Astrocyte of the spinal cord (primary cell): ENCODE measurements around the gene KLF15.

ENCODE experiments used
- DNase-seq: peaks from one replicate; pipeline ENCODE4 v3.0.0; 2011; ENCODE audit warnings: low read depth, low spot score
- H3K4me3 ChIP-seq: 2 replicates; pipeline ENCODE4 v1.5.1; 2011; ENCODE audit warnings: low read depth, mild to moderate bottlenecking, low read length, moderate library complexity
- in situ Hi-C: cut with HindIII; loops from 2 replicates; pipeline ENCODE4 v1.10.0; 2017; ENCODE audit warnings: low sequenced_read_pairs
- TF ChIP-seq, protein P1 (sequence below): IDR thresholded peaks from 2 replicates; pipeline ENCODE4 v1.5.1; 2012; ENCODE audit warnings: low read depth, mild to moderate bottlenecking, low read length, inconsistent platforms

The KLF15 gene

GRCh38 chr3:126306397-126306796, 50.8 kb downstream of the KLF15 start:
- in situ Hi-C loops: no loop called here
- TF ChIP-seq, protein P1, sequence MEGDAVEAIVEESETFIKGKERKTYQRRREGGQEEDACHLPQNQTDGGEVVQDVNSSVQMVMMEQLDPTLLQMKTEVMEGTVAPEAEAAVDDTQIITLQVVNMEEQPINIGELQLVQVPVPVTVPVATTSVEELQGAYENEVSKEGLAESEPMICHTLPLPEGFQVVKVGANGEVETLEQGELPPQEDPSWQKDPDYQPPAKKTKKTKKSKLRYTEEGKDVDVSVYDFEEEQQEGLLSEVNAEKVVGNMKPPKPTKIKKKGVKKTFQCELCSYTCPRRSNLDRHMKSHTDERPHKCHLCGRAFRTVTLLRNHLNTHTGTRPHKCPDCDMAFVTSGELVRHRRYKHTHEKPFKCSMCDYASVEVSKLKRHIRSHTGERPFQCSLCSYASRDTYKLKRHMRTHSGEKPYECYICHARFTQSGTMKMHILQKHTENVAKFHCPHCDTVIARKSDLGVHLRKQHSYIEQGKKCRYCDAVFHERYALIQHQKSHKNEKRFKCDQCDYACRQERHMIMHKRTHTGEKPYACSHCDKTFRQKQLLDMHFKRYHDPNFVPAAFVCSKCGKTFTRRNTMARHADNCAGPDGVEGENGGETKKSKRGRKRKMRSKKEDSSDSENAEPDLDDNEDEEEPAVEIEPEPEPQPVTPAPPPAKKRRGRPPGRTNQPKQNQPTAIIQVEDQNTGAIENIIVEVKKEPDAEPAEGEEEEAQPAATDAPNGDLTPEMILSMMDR: no peak
- DNase-seq: no peak
- H3K4me3 ChIP-seq: no peak overlapping the region

DNA sequence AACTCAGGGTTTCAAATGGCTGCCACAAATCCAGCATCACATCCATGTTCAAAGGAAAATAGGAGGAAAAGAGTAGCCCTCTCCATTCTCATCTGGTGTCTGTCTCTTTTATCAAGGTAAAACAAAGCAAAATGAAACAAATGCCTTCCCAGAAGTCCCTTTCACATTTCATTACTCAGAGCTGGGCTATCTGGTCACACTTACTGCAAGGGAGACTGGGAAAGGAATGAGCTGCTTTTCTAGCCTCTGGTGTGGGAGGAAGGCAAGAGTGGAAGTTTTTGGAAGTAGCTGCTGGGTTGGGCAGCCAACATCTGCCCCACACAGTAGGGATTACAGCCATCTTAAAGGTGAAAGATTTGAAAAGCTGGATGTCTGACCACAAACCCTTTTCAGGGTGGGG, 51.8 kb downstream of the KLF15 start:
- DNase-seq: no peak
- no peak overlapping the region for H3K4me3 ChIP-seq
- in situ Hi-C loops: no loop called here
- TF ChIP-seq, protein P1: no peak

DNA sequence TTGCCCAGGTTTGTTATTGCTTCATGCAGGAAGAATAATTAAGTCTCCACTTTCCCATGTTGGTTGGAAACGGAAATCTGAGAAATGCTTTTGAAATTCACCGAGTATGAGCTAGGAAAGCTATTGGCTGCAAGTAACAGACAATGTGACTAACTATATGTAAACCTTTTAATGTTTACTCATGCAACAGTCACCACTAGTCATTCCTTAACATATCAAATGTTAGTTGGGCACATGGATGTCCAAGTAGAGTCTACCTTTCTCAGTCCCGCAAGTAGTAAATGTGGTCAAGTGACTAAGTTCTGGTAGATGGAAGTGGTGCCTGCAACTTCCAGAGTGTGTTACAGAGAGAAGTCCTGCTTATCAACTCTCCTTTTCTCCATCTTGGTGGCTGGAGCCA, 52.5 kb downstream of the KLF15 start:
- no peak for DNase-seq
- TF ChIP-seq, protein P1: no peak
- H3K4me3 ChIP-seq: no peak overlapping the region
- in situ Hi-C loops: no loop called here

GRCh38 chr3:126304291-126304690, 52.9 kb downstream of the KLF15 start:
- TF ChIP-seq, protein P1: no peak
- no peak for DNase-seq
- in situ Hi-C loops: no loop called here
- no peak overlapping the region for H3K4me3 ChIP-seq

DNA sequence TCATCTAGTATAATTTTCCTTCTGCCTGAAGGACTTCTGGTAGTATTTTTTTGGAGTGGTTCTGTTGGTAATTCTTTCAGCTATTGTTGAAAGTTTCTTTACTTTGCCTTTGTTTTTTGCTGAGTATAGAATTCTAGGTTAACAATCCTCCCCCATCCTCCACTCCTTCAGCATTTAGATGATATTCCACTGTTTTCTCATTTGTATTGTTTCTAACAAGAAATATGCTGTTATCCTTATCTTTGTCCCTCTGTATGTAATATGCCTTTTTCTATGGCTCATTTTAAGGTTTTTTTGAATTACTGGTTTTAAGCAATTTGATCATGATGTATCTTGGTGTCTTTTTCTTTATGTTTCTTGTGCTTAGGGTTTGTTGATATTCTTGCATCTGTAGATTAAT, 53.9 kb downstream of the KLF15 start:
- DNase-seq: no peak
- TF ChIP-seq, protein P1: no peak
- no peak overlapping the region for H3K4me3 ChIP-seq
- in situ Hi-C loops: no loop called here

DNA sequence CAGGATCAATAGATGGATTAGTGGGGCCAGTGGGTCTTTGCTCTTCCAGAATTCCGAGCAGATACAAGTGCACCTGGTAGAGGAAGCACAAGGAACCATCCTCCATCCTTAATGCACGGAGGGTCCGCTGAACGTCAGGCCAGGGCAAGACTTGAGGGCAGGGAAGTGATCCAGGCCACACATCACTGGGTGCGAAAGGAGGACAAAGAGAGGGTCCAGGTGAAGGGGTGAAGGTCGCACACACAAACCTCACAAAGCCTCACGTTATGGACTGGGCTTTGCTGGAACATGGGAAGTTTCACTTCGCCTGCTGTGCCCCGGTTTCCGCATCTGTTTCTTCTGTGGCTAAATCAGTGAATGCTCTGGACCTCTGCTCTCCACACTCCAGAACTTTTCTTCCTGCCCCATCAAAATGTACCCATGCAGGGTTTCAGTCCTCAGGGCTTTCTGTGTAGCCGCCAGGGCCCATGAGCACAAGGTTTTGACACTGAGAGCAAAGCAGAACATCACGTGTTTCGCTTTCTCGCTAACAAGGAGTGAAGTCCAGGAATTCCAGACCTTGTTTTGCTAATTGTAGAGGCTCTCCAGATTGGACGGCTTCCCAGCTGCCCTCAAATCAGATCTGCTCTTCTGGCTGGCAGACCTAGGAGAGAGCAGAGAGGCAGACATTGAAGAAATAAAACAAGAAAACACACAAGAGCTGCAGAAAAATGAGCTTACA, 56.3 kb downstream of the KLF15 start:
- in situ Hi-C loops: no loop called here
- no peak for DNase-seq
- TF ChIP-seq, protein P1: no peak
- H3K4me3 ChIP-seq: no peak overlapping the region
